Adrenal gland (tissue), 5 donors: ENCODE measurements around the gene LARP1B.

ENCODE experiments used
- POLR2A ChIP-seq, 2 donors: fragments of 450-650 bp; IDR thresholded peaks; one replicate each; pipeline ENCODE4 v1.6.1; 2017; ENCODE audit warnings: antibody characterized with exemption in 2 of 2, mild to moderate bottlenecking in 2 of 2, moderate library complexity in 1 of 2
- TF ChIP-seq, protein P1 (sequence below), 6 experiments: fragments of 450-650 bp in 4 of 6; fragments of 200-600 bp in 2 of 6; sonication (generic) in 1 of 6; IDR thresholded peaks; 1 replicate in 5 of 6; 2 replicates in 1 of 6; pipeline versions ENCODE4 v1.5.1 to v1.8.0; 2016 to 2021; ENCODE audit warnings: antibody characterized with exemption in 6 of 6, mild to moderate bottlenecking in 2 of 6, moderate library complexity in 1 of 6
- donor health status: DM: no; HTN: no; CAD: no.

DNA sequence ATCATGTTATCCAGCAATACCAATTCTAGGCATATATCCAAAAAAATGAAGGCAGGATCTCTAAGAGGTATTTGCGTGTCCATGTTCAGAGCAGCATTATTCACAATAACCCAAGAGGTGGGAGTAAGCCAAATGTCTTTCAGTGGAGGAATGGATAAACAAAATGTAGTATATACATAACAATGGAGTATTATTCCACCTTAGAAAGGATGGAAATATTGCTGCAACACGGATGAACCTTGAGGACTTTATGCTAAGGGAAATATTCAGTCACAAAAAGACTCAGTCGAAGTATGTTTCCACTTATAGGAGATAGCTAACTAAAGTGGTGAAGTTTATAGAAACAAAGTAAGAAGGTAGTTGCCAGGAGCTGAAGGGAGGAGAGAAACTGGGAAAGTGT is 74.3 kb downstream of the LARP1B start:
- TF ChIP-seq, protein P1, sequence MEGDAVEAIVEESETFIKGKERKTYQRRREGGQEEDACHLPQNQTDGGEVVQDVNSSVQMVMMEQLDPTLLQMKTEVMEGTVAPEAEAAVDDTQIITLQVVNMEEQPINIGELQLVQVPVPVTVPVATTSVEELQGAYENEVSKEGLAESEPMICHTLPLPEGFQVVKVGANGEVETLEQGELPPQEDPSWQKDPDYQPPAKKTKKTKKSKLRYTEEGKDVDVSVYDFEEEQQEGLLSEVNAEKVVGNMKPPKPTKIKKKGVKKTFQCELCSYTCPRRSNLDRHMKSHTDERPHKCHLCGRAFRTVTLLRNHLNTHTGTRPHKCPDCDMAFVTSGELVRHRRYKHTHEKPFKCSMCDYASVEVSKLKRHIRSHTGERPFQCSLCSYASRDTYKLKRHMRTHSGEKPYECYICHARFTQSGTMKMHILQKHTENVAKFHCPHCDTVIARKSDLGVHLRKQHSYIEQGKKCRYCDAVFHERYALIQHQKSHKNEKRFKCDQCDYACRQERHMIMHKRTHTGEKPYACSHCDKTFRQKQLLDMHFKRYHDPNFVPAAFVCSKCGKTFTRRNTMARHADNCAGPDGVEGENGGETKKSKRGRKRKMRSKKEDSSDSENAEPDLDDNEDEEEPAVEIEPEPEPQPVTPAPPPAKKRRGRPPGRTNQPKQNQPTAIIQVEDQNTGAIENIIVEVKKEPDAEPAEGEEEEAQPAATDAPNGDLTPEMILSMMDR (IDR thresholded peaks at IDR 0.05): no peak
- no peak for TF ChIP-seq POLR2A (IDR thresholded peaks at IDR 0.05)
